ENCODE measurements around the gene TTLL5. TPM values are rescaled to one million over a fixed set of nuclear protein-coding genes. Genes with fewer than 3 reads are reported as not detected.

TTLL5 gene
- total RNA-seq, 3 donors from 2014 or later, result 30.8 to 51.0 (median 32.8) TPM

DNA sequence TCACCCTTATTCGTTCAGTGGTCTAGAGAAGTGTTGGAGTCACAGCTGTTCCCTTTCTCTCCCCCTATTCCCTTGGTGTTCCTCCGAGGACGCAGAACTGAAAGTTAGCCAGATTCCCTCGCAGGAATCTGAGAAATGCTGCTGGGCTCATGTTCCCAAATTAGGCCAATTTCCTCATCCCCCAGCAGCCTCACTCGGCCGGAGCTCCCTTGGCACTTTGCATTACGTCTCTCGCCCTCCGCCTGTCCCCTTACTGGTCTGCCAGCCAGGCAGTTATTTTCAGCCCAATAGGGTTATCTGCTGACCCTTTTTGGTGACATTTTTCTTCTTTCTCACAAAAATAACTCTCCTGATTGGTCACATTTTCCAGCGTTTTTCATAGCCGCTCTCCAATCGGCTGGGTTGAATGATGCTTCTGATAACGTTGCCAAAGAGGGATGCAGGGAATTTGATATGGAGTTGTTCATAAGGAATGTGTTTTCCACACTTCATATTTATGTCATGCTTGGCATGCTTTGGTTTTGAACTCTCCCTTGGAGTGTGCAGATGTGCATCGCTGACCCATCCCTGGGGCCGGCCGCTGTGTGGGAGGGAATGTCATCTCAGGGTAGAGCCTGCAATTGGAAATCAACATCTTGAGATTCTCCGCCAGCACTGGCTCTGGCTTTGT lies 334.5 kb downstream of the TTLL5 start:
- TF ChIP-seq CTCF (IDR thresholded peaks at IDR 0.05), result no peak
- intact Hi-C loops (cut with DNase I, micrococcal nuclease), result no loop called here
- no peak overlapping the region for H3K4me3 ChIP-seq
- ATAC-seq (peak; percentile 31), DNase-seq (no peak)
- H3K4me1 ChIP-seq (ENCODE audit: low read depth), result peaks cover 2% of the 10 kb centered on the region
- H3K9me3 ChIP-seq, result no peaks in the 10 kb centered on the region
- H3K36me3 ChIP-seq (ENCODE audit: low read depth), result no peaks in the 10 kb centered on the region

GRCh38 chr14:75996488-75996887 lies 335.4 kb downstream of the TTLL5 start:
- DNase-seq, result no peak
- ATAC-seq, result no peak
- no peak for TF ChIP-seq CTCF (IDR thresholded peaks at IDR 0.05)
- Histone ChIP-seq H3K4me3 (no peak overlapping the region), H3K9me3 (no peaks in the 10 kb centered on the region), H3K36me3 (ENCODE audit: low read depth) (no peaks in the 10 kb centered on the region), H3K4me1 (ENCODE audit: low read depth) (peaks cover 2% of the 10 kb centered on the region)
- intact Hi-C loops (cut with DNase I, micrococcal nuclease), result no loop called here

DNA sequence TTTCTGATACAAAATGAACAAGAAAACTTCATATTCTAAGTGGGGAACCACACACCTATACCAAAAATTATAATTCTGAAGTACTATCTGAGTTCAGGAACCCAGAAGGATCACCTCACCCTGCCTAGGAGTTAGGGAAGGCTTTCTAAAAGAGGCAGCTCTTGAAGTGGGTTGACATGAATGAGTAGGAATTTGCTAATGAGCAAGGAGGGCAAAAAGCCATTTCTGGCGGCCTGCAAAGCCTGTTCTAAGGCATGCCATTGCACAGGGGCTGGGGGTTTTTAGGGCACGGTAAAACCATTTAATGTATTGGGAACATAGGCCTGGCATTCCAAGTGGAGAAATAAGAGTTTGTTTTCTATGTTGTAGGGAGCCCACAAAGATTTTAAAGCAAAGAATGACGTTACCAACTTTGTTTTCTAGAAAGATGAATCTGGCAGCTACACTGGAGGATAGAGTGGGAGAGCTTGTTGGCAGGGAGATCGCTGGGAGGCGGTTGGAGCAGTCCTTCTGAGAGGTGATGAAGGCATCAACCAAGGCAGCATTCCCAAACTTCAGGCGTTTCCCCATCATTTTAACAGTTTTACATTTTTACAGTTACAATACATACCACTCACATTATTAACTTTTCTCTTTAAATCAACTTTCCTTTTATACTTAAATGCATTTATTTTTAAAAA lies 338.6 kb downstream of the TTLL5 start:
- peaks cover 1% of the 10 kb centered on the region for H3K36me3 ChIP-seq (ENCODE audit: low read depth)
- no peaks in the 10 kb centered on the region for H3K4me1 ChIP-seq (ENCODE audit: low read depth)
- no peak overlapping the region for H3K4me3 ChIP-seq
- DNase-seq (no peak), ATAC-seq (no peak)
- peaks cover 3% of the 10 kb centered on the region for H3K9me3 ChIP-seq
- no peak for TF ChIP-seq CTCF (IDR thresholded peaks at IDR 0.05)
- intact Hi-C loops (cut with DNase I, micrococcal nuclease), result no loop called here

- intact Hi-C loops (cut with DNase I, micrococcal nuclease), result no loop called here
- TF ChIP-seq CTCF (IDR thresholded peaks at IDR 0.05), result no peak
- Histone ChIP-seq H3K9me3 (peaks cover 4% of the 10 kb centered on the region), H3K36me3 (ENCODE audit: low read depth) (peaks cover 4% of the 10 kb centered on the region), H3K4me3 (no peak overlapping the region), H3K4me1 (ENCODE audit: low read depth) (no peaks in the 10 kb centered on the region)
- DNase-seq (no peak), ATAC-seq (no peak)
These were observed 341.3 kb downstream of the TTLL5 start for GRCh38 chr14:76002383-76002782.

Other genes with a start within 250 kb of the TTLL5 start
- 10 to 100 TPM; 17.7 to 48.0 (median 29.0) TPM for gene JDP2, start 233.2 kb upstream of the TTLL5 start, total RNA-seq
- gene BATF, start 138.8 kb upstream of the TTLL5 start, total RNA-seq, result 1 to 10 TPM; 1.7 to 3.0 (median 2.3) TPM
- 10 to 100 TPM; 19.2 to 37.5 (median 35.3) TPM for gene FLVCR2, start 82.6 kb upstream of the TTLL5 start, total RNA-seq
- gene ERG28, start 370 bp upstream of the TTLL5 start, total RNA-seq, result 10 to 100 TPM; 13.5 to 23.9 (median 23.7) TPM